ENCODE data around the gene MDFIC2. TPM values are rescaled to one million over a fixed set of nuclear protein-coding genes. Genes with fewer than 3 reads are reported as not detected.

MDFIC2 gene
- total and polyA plus RNA-seq, 8 donors: not detected

GRCh38 chr3:70277304-70277703 lies 35.1 kb downstream of the MDFIC2 start:
- no peaks in the 10 kb centered on the region for H3K27me3 ChIP-seq
- intact Hi-C loops (cut with DNase I): no loop called here
- H3K36me3 ChIP-seq: no peaks in the 10 kb centered on the region
- no peak overlapping the region for H3K4me3 ChIP-seq
- H3K9me3 ChIP-seq: no peaks in the 10 kb centered on the region
- DNase-seq (peak in 1 of 4 donors; percentile 36), ATAC-seq (no peak)
- no peak for TF ChIP-seq CTCF (IDR thresholded peaks at IDR 0.05)
- no peaks in the 10 kb centered on the region for H3K4me1 ChIP-seq
- no peak overlapping the region for H3K27ac ChIP-seq

GRCh38 chr3:70276901-70277300 lies 35.5 kb downstream of the MDFIC2 start:
- peak in 2 of 4 donors; percentile 48 to 54 for DNase-seq
- intact Hi-C loops (cut with DNase I): no loop called here

GRCh38 chr3:70273492-70273891 lies 38.9 kb downstream of the MDFIC2 start:
- Histone ChIP-seq H3K4me1 (no peaks in the 10 kb centered on the region), H3K27me3 (no peaks in the 10 kb centered on the region), H3K36me3 (no peaks in the 10 kb centered on the region), H3K27ac (no peak overlapping the region), H3K4me3 (no peak overlapping the region), H3K9me3 (no peaks in the 10 kb centered on the region)
- no peak for TF ChIP-seq CTCF (IDR thresholded peaks at IDR 0.05)
- intact Hi-C loops (cut with DNase I): no loop called here
- DNase-seq (no peak), ATAC-seq (no peak)

More at GRCh38 chr3:70276901-70277300, 35.5 kb downstream of the MDFIC2 start:
- no peaks in the 10 kb centered on the region for H3K27me3 ChIP-seq
- no peaks in the 10 kb centered on the region for H3K36me3 ChIP-seq
- H3K4me1 ChIP-seq: no peaks in the 10 kb centered on the region
- TF ChIP-seq CTCF (IDR thresholded peaks at IDR 0.05): no peak
- no peak for ATAC-seq
- no peaks in the 10 kb centered on the region for H3K9me3 ChIP-seq
- H3K4me3 ChIP-seq: no peak overlapping the region
- H3K27ac ChIP-seq: no peak overlapping the region

DNA sequence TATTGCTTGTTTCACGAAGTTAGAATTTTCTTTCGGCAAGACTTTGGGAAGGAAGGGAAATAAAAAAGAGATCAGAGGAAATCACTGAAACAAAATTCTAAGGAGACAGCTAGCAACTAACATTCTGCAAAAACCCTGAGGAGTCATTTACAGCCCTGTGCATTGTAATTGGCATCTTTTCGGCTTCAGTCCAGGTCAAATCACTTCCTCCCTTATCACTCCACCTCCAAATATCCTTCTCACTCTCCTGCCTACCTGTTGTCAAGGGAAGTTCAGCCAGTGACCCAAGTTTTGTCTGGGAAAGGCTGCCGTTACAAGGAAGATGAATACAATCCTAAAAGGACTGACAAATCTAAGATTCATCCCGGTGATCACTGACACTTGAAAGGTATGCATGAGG lies 39.6 kb downstream of the MDFIC2 start:
- Histone ChIP-seq H3K27ac (no peak overlapping the region), H3K36me3 (no peaks in the 10 kb centered on the region), H3K4me3 (no peak overlapping the region), H3K4me1 (no peaks in the 10 kb centered on the region), H3K9me3 (no peaks in the 10 kb centered on the region), H3K27me3 (no peaks in the 10 kb centered on the region)
- ATAC-seq: no peak
- TF ChIP-seq CTCF (IDR thresholded peaks at IDR 0.05): no peak
- intact Hi-C loops (cut with DNase I): no loop called here
- DNase-seq: no peak

- H3K36me3 ChIP-seq: no peaks in the 10 kb centered on the region
- no peaks in the 10 kb centered on the region for H3K4me1 ChIP-seq
- H3K27me3 ChIP-seq: no peaks in the 10 kb centered on the region
- no peak for ATAC-seq
- H3K4me3 ChIP-seq: no peak overlapping the region
- intact Hi-C loops (cut with DNase I): no loop called here
- H3K9me3 ChIP-seq: no peaks in the 10 kb centered on the region
- no peak for DNase-seq
- H3K27ac ChIP-seq: no peak overlapping the region
- no peak for TF ChIP-seq CTCF (IDR thresholded peaks at IDR 0.05)
These were observed 48.2 kb downstream of the MDFIC2 start for GRCh38 chr3:70264122-70264780.
